Prostate gland (tissue), 2 donors: ENCODE data around the gene PRDX1. TPM values are rescaled to one million over a fixed set of nuclear protein-coding genes. Genes with fewer than 3 reads are reported as not detected.
"Not testable (repeated sequence)": the region's sequence is repeated elsewhere in the genome, so short reads cannot be mapped to it uniquely, and the experiment has no call there.

Experiments
- DNase-seq: peaks from one replicate; pipeline ENCODE4 v3.0.0-alpha.2; 2019; ENCODE audit warnings: low spot score
- H3K27ac ChIP-seq, 2 donors: fragments of 200-600 bp; sonication (generic); 2 replicates each; pipeline ENCODE4 v1.5.1; 2017 to 2019
- H3K27me3 ChIP-seq: fragments of 200-600 bp; sonication (generic); replicated peaks from 2 replicates; pipeline ENCODE4 v1.5.1; 2019; ENCODE audit not compliant: insufficient read depth
- H3K36me3 ChIP-seq, 2 donors: fragments of 200-600 bp; sonication (generic); 1 replicate in 1 of 2; 2 replicates in 1 of 2; pipeline versions ENCODE4 v1.5.1 to v1.8.1; 2017 to 2019
- H3K4me1 ChIP-seq: fragments of 200-600 bp; sonication (generic); replicated peaks from 2 replicates; pipeline ENCODE4 v1.5.1; 2019
- H3K4me3 ChIP-seq, 2 donors: fragments of 200-600 bp; sonication (generic); 2 replicates each; pipeline ENCODE4 v1.5.1; 2017 to 2019
- H3K9me3 ChIP-seq: fragments of 200-600 bp; sonication (generic); 2 replicates; pipeline ENCODE4 v1.5.1; 2017
- POLR2A ChIP-seq: fragments of 450-650 bp; IDR thresholded peaks from one replicate; pipeline ENCODE4 v1.6.1; 2016; ENCODE audit warnings: antibody characterized with exemption, mild to moderate bottlenecking
- POLR2AphosphoS5 ChIP-seq: sonication (generic); formaldehyde crosslinking; IDR thresholded peaks from one replicate; pipeline ENCODE4 v1.6.1; 2017; ENCODE audit warnings: antibody characterized with exemption
- WGBS: methylation state at CpG from one replicate; pipeline ENCODE4 v1.1.5; 2018; 5-methylcytosine and 5-hydroxymethylcytosine counted together
- intact Hi-C: fragments of 100-400 bp; cut with DNase I; formaldehyde crosslinking; loops from one replicate; pipeline ENCODE4 v1.14.2; 2022
- total RNA-seq, 2 donors: library from RNA; depleted of rRNA; stranded (reverse); fragments of >200 nt; gene quantifications; one replicate each; pipeline ENCODE4 v1.1.0, GENCODE V29; 2016
- TF ChIP-seq, protein P1 (sequence below), 4 experiments: fragments of 200-600 bp in 2 of 4; fragments of 450-650 bp in 2 of 4; sonication (generic) in 2 of 4; IDR thresholded peaks; 1 replicate in 3 of 4; 2 replicates in 1 of 4; pipeline ENCODE4 v1.5.1; 2016 to 2019; ENCODE audit warnings: antibody characterized with exemption in 4 of 4, mild to moderate bottlenecking in 2 of 4, moderate library complexity in 2 of 4

PRDX1 gene
- total RNA-seq, 2 donors from 2014 or later, result 210 to 335 TPM

DNA sequence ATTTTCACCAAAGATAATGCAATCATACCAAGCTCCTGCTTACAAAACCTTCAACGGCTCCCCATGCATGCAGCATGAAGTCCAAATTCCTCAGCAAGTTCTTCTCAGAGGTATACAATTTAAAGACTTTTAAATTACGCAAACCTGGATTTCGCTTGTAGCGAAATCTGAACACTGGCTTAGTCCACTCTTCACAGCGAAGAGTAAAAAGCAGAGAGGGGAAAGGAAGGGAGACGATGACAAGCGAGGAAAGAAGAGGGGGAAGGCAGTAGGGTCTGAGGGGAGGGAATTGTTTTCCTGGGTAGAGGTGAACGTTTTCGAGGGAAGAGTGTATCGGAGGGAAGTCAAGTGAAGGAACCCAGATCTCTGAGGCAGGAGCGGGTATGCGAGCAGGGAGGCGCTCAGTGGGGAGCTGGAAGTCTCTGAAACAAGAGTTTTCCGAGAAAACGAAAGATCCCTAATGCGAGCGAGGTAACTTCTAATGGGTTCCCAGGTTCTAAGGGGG lies 31.5 kb downstream of the PRDX1 start:
- WGBS, result under 1% methylated on average over 17 of the region's 17 CpGs
- Histone ChIP-seq H3K4me1 (no peaks in the 10 kb centered on the region), H3K9me3 (no peaks in the 10 kb centered on the region), H3K27ac (peak overlapping the region; percentile 90 to 93), H3K4me3 (peak overlapping the region; percentile 86 to 99), H3K36me3 (no peaks in the 10 kb centered on the region), H3K27me3 (no peaks in the 10 kb centered on the region)
- intact Hi-C loops, result loop anchor here (5.0 kb wide), 3 partner anchors 113 to 478 kb away; partner anchors contain the start of genes HECTD3 and UROD
- TF ChIP-seq POLR2A (no peak), POLR2AphosphoS5 (no peak)
- TF ChIP-seq, protein P1, sequence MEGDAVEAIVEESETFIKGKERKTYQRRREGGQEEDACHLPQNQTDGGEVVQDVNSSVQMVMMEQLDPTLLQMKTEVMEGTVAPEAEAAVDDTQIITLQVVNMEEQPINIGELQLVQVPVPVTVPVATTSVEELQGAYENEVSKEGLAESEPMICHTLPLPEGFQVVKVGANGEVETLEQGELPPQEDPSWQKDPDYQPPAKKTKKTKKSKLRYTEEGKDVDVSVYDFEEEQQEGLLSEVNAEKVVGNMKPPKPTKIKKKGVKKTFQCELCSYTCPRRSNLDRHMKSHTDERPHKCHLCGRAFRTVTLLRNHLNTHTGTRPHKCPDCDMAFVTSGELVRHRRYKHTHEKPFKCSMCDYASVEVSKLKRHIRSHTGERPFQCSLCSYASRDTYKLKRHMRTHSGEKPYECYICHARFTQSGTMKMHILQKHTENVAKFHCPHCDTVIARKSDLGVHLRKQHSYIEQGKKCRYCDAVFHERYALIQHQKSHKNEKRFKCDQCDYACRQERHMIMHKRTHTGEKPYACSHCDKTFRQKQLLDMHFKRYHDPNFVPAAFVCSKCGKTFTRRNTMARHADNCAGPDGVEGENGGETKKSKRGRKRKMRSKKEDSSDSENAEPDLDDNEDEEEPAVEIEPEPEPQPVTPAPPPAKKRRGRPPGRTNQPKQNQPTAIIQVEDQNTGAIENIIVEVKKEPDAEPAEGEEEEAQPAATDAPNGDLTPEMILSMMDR (IDR thresholded peaks at IDR 0.05), result no peak
- DNase-seq, result no peak

DNA sequence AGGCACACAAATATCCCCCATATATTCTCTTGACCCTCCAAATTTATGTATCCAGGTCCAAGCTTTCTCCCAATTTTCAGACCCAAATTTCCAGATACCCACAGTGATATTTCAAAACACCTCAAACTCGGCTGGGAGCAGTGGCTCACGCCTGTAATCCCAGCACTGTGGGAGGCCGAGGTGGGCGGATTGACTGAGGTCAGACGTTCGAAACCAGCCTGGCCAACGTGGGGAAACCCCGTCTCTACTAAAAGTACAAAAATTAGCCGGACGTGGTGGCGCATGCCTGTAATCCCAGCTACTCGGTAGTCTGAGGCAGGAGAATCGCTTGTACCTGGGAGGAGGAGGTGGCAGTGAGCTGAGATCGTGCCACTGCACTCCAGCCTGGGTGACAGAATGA lies 32.3 kb downstream of the PRDX1 start:
- H3K36me3 ChIP-seq, H3K27me3 ChIP-seq, DNase-seq, H3K4me1 ChIP-seq, H3K9me3 ChIP-seq, intact Hi-C loops: not testable (repeated sequence)
- 47% methylated on average over 14 of the region's 14 CpGs for WGBS
- H3K4me3 ChIP-seq, result peak overlapping the region; percentile 86 to 99
- H3K27ac ChIP-seq, result peak overlapping the region in 1 of 2 donors; percentile 90

DNA sequence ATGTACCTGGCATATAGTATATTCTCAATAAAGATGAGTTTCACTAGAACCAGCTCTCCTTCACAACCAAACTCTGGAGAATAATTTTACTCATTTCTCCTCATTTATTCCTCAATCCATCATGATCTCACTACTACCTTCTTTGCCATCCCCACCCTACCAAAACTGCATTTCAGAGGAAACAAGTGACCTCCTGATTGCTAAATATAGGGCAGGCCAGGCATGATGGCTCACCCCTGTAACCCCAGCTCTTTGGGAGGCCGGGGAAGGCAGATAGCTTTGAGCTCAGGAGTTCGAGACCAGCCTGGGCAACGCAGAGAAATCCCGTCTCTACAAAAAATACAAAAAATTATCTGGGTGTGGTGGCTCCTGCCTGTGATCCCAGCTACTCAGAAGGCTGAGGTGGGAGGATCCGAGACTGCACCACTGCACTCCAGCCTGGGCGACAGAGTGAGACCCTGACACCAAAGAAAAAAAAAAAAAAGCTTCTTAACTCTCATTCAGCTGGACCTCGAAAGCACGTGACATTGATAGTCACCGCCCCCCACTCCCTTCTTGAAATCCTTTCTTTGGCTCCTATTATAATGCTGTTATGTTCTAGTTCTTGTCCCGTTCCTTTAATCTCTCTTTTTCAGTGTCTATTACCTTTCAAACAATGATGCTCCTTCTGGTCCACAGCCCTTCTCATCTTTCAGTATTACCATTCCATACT lies 32.9 kb downstream of the PRDX1 start:
- Histone ChIP-seq H3K36me3 (no peaks in the 10 kb centered on the region), H3K4me3 (peak overlapping the region; percentile 86 to 99), H3K27me3 (no peaks in the 10 kb centered on the region), H3K9me3 (no peaks in the 10 kb centered on the region), H3K27ac (no peak overlapping the region), H3K4me1 (no peaks in the 10 kb centered on the region)
- no peak for TF ChIP-seq POLR2A
- WGBS, result 66% methylated on average over 10 of the region's 10 CpGs
- intact Hi-C loops, result no loop called here
- no peak for DNase-seq

DNA sequence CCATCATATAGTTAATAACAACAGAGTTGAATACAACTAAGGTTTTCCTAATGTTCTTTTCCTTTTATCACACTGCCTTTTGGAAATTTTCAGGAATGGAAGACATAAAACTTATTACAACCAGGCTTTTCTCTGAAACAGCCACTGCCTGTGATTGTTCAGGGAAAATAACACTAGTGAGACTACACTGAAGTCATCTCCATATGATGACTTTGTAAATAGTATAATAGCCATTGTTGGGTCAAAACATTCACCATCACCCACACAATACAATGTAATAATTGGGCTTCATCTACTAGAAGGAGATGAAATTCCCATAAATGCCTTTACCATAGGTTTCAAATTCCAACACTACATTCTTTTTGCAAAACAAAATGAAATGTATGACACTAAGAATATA lies 35.7 kb downstream of the PRDX1 start:
- H3K27ac ChIP-seq, result no peak overlapping the region
- no peaks in the 10 kb centered on the region for H3K9me3 ChIP-seq
- TF ChIP-seq POLR2AphosphoS5 (no peak), POLR2A (no peak)
- TF ChIP-seq, protein P1 (IDR thresholded peaks at IDR 0.05), result no peak
- no peak for DNase-seq
- no peaks in the 10 kb centered on the region for H3K27me3 ChIP-seq
- intact Hi-C loops, result no loop called here
- no peaks in the 10 kb centered on the region for H3K4me1 ChIP-seq
- no peaks in the 10 kb centered on the region for H3K36me3 ChIP-seq
- H3K4me3 ChIP-seq, result no peak overlapping the region

DNA sequence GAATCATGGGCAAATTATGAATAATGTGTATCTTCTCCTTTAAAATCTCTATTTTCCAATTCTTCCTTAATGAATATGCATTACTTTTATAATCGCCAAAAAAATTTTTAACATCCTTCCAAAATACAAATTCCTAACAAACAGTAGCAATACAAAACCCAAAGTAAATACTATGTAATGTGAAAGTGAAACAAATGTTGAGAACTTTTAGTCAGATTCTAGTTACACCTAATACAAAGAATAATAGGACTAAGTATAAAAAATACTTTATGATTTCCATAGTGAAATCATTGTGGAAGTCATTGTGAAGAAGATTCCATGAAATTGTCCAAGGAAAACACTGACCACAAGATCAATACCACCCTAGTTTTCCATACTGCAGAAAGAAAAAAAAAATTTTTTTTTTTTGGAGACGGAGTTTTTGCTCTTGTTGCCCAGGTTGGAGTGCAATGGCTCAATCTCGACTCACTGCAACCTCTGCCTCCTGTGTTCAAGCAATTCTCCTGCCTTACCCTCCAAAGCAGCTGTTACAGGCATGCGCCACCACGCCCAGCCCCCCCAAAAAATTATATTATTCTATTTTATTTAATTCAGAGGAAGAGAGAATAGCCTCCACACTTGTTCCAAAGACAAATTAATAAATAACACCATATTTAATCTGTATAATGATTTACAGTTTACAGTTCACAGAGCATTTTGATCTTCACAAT lies 42.5 kb downstream of the PRDX1 start:
- Histone ChIP-seq H3K27ac (no peak overlapping the region), H3K4me3 (no peak overlapping the region), H3K4me1 (no peaks in the 10 kb centered on the region), H3K36me3 (no peaks in the 10 kb centered on the region), H3K27me3 (no peaks in the 10 kb centered on the region), H3K9me3 (no peaks in the 10 kb centered on the region)
- DNase-seq, result no peak
- intact Hi-C loops, result no loop called here
- no peak for TF ChIP-seq POLR2A
- TF ChIP-seq, protein P1 (IDR thresholded peaks at IDR 0.05), result no peak
- TF ChIP-seq POLR2AphosphoS5, result no peak
- 79% methylated on average over 5 of the region's 5 CpGs for WGBS
